Mucosa of stomach (tissue), 1 donor: ENCODE data around the gene ZC3H18.

Experiments used
- H3K27me3 ChIP-seq: one replicate; pipeline ENCODE4 v1.7.0; 2013; ENCODE audit warnings: mild to moderate bottlenecking, low read length; ENCODE audit not compliant: control insufficient read depth, insufficient read depth
- H3K36me3 ChIP-seq: one replicate; pipeline ENCODE4 v1.7.0; 2013; ENCODE audit warnings: low read length; ENCODE audit not compliant: control insufficient read depth, insufficient read depth
- H3K4me1 ChIP-seq: one replicate; pipeline ENCODE4 v1.7.0; 2013; ENCODE audit warnings: mild to moderate bottlenecking, low read length; ENCODE audit not compliant: control insufficient read depth, insufficient read depth
- H3K4me3 ChIP-seq: one replicate; pipeline ENCODE4 v1.7.0; 2013; ENCODE audit warnings: low read length
- H3K9ac ChIP-seq: one replicate; pipeline ENCODE4 v1.7.0; 2013; ENCODE audit warnings: mild to moderate bottlenecking, low read length, moderate library complexity
- H3K9me3 ChIP-seq: one replicate; pipeline ENCODE4 v1.7.0; 2013; ENCODE audit warnings: mild to moderate bottlenecking, low read length, moderate library complexity; ENCODE audit not compliant: control insufficient read depth
- donor health status: Pancreatic carcinoma.

ZC3H18 gene

DNA sequence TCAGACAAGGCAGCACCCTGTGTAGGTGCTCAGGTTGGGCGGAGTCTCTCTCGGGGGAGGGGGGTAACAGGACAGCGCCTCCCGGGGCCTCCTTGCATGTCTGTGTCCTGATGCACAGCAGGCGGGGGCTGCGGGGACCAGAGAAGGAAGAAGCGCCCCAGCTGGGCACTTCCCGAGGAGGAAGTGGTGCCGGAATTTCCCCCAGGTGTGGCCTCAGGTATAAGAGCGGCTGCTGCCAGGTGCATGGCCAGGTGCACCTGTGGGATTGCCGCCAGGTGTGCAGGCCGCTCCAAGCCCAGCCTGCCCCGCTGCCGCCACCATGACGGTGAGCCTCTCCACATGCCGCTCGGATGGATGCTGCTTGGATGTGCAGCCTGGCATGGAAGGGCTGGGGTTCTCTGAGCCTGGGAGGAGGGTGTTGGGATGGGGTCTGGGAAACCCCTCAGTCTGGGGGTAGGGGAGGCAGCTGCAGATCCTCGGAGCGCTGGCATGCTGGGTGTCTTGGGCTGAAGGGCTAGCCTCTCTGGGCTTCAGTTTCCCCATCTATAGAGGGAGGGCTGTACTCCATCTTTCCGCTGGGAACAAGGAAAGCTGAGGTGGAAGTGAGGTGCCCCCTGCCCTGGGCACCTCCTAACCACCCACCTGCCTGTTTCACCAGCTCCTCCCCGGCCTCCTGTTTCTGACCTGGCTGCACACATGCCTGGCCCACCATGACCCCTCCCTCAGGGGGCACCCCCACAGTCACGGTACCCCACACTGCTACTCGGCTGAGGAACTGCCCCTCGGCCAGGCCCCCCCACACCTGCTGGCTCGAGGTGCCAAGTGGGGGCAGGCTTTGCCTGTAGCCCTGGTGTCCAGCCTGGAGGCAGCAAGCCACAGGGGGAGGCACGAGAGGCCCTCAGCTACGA, 68.4 kb downstream of the ZC3H18 start, which contains the start of gene IL17C:
TSS of gene IL17C (plus strand) at position 250 of the 908 bp plus-strand sequence. CDS start at position 320, 70 bp downstream.
- Histone ChIP-seq H3K4me3 (no peak within 1 kb of the TSS), H3K9me3 (no peaks in the 10 kb centered on the region), H3K9ac (no peak within 1 kb of the TSS), H3K4me1 (peaks cover 32% of the 10 kb centered on the region), H3K36me3 (no peaks in the 10 kb centered on the region), H3K27me3 (peaks cover 55% of the 10 kb centered on the region)

DNA sequence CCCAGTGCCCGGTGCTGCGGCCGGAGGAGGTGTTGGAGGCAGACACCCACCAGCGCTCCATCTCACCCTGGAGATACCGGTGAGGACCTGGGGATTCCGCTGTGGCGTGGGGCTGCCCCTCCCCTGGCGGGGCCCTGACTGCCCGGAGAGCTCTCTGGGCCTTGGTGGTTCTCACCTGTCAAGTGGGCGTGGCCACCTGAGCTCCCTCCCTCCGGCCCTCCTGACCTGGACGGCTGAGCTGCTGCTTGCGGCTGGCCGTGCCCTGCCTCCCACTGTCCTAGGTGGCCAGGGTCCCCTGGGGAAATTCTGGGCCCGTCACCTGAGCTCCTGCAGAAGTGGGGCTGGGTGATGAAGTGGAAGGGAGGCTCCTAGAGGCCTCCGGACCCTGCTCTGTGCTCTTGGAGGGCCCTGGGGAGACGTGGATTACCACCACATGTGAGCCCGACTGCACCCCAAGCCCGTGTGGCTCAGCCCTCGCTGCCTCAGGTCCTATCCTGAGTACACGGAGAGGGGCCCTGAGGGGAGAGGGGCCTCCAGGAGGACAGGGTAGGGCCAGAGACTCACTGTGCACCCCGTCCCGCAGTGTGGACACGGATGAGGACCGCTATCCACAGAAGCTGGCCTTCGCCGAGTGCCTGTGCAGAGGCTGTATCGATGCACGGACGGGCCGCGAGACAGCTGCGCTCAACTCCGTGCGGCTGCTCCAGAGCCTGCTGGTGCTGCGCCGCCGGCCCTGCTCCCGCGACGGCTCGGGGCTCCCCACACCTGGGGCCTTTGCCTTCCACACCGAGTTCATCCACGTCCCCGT, 69.2 kb downstream of the ZC3H18 start:
- peaks cover 48% of the 10 kb centered on the region for H3K27me3 ChIP-seq
- H3K9me3 ChIP-seq, result no peaks in the 10 kb centered on the region
- peaks cover 26% of the 10 kb centered on the region for H3K4me1 ChIP-seq
- no peak overlapping the region for H3K4me3 ChIP-seq
- no peaks in the 10 kb centered on the region for H3K36me3 ChIP-seq
- no peak overlapping the region for H3K9ac ChIP-seq

DNA sequence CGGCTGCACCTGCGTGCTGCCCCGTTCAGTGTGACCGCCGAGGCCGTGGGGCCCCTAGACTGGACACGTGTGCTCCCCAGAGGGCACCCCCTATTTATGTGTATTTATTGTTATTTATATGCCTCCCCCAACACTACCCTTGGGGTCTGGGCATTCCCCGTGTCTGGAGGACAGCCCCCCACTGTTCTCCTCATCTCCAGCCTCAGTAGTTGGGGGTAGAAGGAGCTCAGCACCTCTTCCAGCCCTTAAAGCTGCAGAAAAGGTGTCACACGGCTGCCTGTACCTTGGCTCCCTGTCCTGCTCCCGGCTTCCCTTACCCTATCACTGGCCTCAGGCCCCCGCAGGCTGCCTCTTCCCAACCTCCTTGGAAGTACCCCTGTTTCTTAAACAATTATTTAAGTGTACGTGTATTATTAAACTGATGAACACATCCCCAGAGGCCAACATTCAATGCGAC, 69.9 kb downstream of the ZC3H18 start:
- no peak overlapping the region for H3K4me3 ChIP-seq
- peaks cover 44% of the 10 kb centered on the region for H3K27me3 ChIP-seq
- H3K9me3 ChIP-seq, result no peaks in the 10 kb centered on the region
- H3K4me1 ChIP-seq, result peaks cover 22% of the 10 kb centered on the region
- H3K9ac ChIP-seq, result no peak overlapping the region
- H3K36me3 ChIP-seq, result no peaks in the 10 kb centered on the region

DNA sequence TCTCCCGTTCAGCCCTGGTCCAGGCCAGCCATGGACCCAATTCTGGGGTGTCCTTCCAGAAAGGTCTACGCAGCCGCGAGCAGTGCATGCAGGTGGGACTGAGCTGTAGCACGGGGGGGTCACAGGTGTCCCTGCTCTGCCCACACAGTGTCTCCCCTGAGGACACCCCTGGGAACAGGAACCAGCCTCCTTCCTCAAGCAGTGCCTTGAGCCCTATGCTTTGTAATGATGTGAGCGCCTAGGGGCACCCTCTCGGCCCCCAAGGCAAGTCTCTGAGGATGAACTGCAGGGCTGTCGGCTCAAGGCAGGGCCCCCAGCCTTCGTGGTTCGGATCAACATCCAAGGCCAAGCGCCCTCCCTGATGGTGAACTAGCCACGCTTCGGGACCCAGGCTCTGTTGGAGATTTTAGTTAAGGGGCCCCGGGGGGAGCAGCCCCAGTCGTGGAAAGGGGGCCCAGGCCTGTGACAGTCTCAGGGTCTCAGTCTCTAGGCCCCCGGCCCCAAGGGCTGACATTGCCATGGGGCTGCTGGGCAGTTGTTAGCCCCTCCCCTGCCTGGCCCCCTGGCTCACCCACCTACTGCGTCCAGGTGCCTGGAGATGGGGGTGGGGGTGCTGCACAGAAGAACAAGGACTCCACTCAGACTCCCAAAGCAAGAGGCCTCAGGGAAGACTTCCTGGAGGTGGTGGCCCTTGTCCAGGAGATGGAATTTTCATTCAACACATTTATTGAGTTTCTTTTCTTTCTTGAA, 70.5 kb downstream of the ZC3H18 start:
- H3K4me1 ChIP-seq, result peaks cover 20% of the 10 kb centered on the region
- H3K9ac ChIP-seq, result no peak overlapping the region
- H3K9me3 ChIP-seq, result no peaks in the 10 kb centered on the region
- H3K4me3 ChIP-seq, result no peak overlapping the region
- H3K27me3 ChIP-seq, result peaks cover 39% of the 10 kb centered on the region
- H3K36me3 ChIP-seq, result no peaks in the 10 kb centered on the region

DNA sequence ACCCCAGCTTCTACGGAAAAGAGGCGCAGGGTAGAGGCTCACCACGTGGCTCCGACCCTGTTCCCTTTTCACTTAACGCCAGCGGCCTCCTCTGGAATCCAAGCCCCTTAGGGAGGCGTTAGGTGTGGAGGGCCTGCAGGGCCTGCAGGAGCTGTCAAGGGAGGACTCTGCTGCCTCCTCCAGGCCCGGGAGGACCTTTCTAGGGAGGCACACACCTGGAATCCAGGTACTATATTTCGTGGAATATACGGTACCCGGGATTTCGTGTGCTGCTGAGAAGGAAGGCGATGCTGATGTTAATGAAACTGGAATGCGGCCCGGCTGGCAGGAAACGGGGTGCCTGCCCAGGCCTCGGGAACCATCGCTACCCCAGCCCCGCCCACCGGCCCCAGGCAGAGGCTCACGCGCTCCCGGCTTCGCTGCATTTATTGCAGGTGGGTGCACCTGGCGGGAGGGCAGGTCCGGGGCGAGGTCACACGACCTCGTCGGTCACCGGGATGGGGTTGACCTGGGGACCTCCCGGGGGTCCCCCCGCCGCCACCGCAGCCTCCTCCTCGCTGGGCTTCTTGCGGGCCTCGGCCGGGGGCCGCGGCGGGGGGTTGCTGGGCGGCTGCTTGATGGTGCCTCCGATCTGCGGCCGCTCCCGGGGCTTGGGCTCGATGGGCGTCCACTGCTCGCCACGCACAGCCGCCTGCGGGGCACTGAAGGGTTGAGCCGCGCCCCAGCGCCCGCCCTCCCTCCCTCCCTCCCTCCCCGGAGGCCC, 72.9 kb downstream of the ZC3H18 start:
- no peaks in the 10 kb centered on the region for H3K9me3 ChIP-seq
- no peak overlapping the region for H3K4me3 ChIP-seq
- peaks cover 33% of the 10 kb centered on the region for H3K27me3 ChIP-seq
- no peak overlapping the region for H3K9ac ChIP-seq
- no peaks in the 10 kb centered on the region for H3K36me3 ChIP-seq
- peaks cover 20% of the 10 kb centered on the region for H3K4me1 ChIP-seq

DNA sequence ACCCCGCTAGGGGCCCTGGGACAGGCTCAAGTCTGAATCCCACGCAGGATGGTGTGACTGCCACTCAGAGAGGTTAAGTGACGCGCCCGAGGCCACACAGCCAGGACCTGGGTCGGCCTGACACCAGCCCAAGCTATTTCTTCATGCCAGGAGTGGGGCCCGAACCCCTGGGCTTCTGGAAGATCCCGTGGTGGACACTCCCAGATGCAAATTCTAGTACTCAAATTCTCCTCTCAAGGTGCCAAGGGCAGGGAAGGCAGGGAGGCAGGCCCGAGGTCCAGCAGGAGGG, 73.4 kb downstream of the ZC3H18 start:
- H3K9ac ChIP-seq, result no peak overlapping the region
- no peak overlapping the region for H3K4me3 ChIP-seq
- H3K36me3 ChIP-seq, result no peaks in the 10 kb centered on the region
- peaks cover 16% of the 10 kb centered on the region for H3K4me1 ChIP-seq
- no peaks in the 10 kb centered on the region for H3K9me3 ChIP-seq
- peaks cover 27% of the 10 kb centered on the region for H3K27me3 ChIP-seq

DNA sequence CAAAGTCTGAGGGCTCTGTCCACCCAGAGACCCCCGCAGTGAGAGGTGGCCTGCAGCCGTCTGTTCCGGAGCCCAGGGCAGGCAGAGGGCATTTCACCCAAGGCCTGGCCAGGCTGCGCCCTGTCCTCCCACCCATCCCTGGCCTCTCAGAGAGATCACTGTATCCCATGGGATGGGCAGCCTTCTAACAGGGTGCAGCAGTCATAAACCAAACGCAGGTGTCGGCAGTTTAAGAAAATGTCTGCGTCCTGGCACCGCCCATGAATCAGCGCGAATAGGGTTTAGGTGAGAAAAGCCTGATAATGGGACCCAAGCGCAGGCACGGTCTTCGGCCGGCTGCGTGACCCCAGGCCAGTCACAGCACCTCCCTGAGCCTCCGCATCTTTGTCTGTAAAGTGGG, 75.3 kb downstream of the ZC3H18 start:
- Histone ChIP-seq H3K9ac (no peak overlapping the region), H3K4me3 (no peak overlapping the region), H3K9me3 (no peaks in the 10 kb centered on the region), H3K27me3 (peaks cover 9% of the 10 kb centered on the region), H3K36me3 (no peaks in the 10 kb centered on the region), H3K4me1 (peaks cover 12% of the 10 kb centered on the region)

DNA sequence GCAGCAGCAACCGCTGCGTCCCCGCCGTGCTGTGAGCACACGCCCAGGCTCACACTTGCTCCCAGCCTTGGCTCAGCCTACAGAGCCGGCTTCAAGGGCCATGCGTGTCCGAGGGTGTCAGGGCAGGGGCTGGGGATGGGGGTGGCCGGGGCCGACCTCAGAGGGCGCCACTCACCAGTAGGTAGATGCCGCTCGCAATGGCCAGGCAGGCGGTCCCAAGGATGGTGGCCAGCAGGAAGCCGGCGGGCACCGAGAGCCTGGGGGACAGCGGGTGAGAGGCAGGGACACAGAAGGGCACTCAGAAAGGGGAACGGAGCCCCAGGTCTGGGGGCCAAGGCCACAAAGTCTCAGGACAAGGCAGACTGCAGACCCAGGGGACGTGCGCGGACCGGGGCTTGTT, 75.7 kb downstream of the ZC3H18 start:
- Histone ChIP-seq H3K9me3 (no peaks in the 10 kb centered on the region), H3K4me1 (peaks cover 12% of the 10 kb centered on the region), H3K27me3 (peaks cover 4% of the 10 kb centered on the region), H3K36me3 (no peaks in the 10 kb centered on the region), H3K9ac (no peak overlapping the region), H3K4me3 (no peak overlapping the region)

DNA sequence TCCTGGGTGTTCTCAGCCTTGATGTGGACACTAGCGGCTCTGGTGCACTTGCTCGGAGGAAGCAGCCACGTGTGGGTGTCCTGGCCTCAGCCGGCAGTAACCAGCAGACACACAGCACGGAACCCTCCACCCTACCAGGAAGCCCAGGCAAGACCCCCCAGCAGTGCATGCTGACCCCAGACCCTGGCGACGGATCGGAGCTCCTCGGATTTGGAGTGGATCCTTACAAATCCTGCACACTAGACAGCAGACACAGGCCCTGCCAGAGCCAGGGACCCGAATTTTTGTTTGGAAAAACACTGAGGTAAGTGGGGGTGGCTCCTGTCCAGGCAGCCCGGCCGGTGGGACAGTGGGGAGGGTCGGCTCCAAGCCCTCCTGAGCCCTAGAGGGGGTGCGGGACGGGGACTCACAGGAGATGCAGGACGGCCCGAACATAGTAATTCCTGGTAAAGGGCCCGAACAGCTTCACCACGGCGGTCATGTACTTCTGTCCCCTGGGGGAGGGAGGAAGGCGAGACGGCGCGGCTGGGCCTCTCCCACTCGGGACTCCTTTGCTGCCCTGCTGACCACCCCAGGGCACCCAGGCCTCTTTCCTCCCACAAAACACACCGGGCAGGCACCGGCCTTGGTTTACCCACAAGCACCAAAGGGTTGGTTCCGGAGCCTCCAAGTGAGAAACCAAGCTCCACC, 76.3 kb downstream of the ZC3H18 start:
- no peaks in the 10 kb centered on the region for H3K9me3 ChIP-seq
- no peaks in the 10 kb centered on the region for H3K36me3 ChIP-seq
- peaks cover 17% of the 10 kb centered on the region for H3K4me1 ChIP-seq
- no peak overlapping the region for H3K4me3 ChIP-seq
- H3K27me3 ChIP-seq, result no peaks in the 10 kb centered on the region
- H3K9ac ChIP-seq, result no peak overlapping the region

DNA sequence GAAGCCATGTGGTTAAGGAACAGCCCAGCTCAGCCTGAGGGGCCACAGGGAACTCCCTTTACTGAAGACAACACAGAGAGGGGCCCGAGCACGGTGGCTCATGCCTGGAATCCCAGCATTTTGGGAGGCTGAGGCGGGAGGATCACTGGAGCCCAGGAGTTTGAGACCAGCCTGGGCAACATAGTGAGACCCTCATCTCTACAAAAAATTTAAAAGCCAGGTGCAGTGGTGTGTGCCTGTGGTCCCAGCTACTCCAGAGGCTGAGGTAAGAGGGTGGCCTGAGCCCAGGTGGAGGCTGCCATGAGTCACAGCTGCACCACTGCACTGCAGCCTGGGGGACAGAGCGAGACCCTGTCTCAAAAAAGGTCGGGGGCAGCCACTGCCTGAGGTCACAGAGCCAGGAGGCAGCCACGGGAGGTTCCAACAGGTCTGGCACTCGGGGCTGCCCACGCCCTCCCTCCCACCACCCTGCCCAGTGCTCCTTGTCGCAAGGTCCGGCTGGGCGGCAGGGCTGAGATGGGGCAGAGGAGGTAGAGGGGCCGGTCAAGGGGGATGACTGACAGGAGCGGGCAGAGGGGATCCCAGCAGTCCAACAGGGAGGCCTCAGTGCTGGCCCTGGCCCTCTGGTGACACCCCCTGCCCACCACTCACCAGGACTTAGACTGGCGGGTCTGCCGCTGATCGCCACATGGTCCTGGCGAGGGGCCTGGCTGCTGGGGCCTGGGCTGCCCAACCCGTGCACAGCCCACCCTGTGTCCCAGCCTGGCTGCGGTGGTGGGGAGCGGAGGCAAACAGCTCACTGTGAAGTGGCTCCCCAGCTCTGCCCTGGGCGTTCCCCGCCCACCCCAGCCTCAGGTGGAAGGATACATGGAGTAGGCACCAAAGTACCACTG, 77.2 kb downstream of the ZC3H18 start:
- Histone ChIP-seq H3K4me1 (peaks cover 20% of the 10 kb centered on the region), H3K9ac (no peak overlapping the region), H3K27me3 (no peaks in the 10 kb centered on the region), H3K9me3 (no peaks in the 10 kb centered on the region), H3K4me3 (no peak overlapping the region), H3K36me3 (no peaks in the 10 kb centered on the region)
